K562 (cell line): ENCODE measurements around the gene SERF2. TPM values are rescaled to one million over a fixed set of nuclear protein-coding genes. Genes with fewer than 3 reads are reported as not detected.

Experiments
- GABPB1 ChIP-seq: sonication (generic); formaldehyde crosslinking; IDR thresholded peaks from 2 replicates; pipeline ENCODE4 v1.8.0; 2022; ENCODE audit warnings: mild to moderate bottlenecking, missing genetic modification reagents
- HDAC2 ChIP-seq: fragments of 450-650 bp; IDR thresholded peaks from 2 replicates; pipeline ENCODE4 v1.6.1; 2016; ENCODE audit warnings: mild to moderate bottlenecking
- HDAC6 ChIP-seq: IDR thresholded peaks from 2 replicates; pipeline ENCODE4 v1.6.1; 2012; ENCODE audit warnings: low read depth, mild to moderate bottlenecking, control low read depth, inconsistent platforms, low read length, moderate library complexity
- NFE2L1 ChIP-seq: fragments of 450-650 bp; IDR thresholded peaks from 2 replicates; pipeline ENCODE4 v1.6.1; 2016; ENCODE audit warnings: missing genetic modification characterization, low read depth, mild to moderate bottlenecking, missing compliant biosample characterization, moderate library complexity, borderline replicate concordance
- THRAP3 ChIP-seq: fragments of 450-650 bp; IDR thresholded peaks from 2 replicates; pipeline ENCODE4 v1.6.1; 2016; ENCODE audit warnings: mild to moderate bottlenecking, inconsistent platforms, borderline replicate concordance
- ZKSCAN8 ChIP-seq: fragments of 200-800 bp; sonication (Bioruptor generic); IDR thresholded peaks from 2 replicates; pipeline ENCODE4 v1.6.1; 2016; ENCODE audit warnings: missing genetic modification characterization, missing compliant biosample characterization
- polyA plus RNA-seq, 8 experiments: library from polyadenylated mRNA; depleted of rRNA in 4 of 8; stranded (reverse) in 5 of 8; unstranded in 3 of 8; fragments of >200 nt; fragmentation: Nextera tagmentation in 2 of 8; fragmentation: Illumina TruSeq in 1 of 8; extraction: Ambion mirVana in 2 of 8; extraction: Trizol in 1 of 8; gene quantifications; 2 replicates each; pipeline versions ENCODE4 v1.2.1 to v1.2.3, GENCODE V29; 2011 to 2014; ENCODE audit warnings: inconsistent platforms in 1 of 8, missing spikeins in 1 of 8
- total RNA-seq, 7 experiments: library from RNA; depleted of rRNA in 6 of 7; stranded (reverse); fragments of >200 nt in 6 of 7; fragmentation: Illumina TruSeq in 2 of 7; extraction: Trizol in 2 of 7; gene quantifications; 2 replicates each; pipeline versions ENCODE4 v1.2.1 to v1.2.3, GENCODE V29; 2011 to 2021; ENCODE audit warnings: low replicate concordance in 1 of 7
- TF ChIP-seq, protein P1 (sequence below): sonication (generic); formaldehyde crosslinking; IDR thresholded peaks from 2 replicates; pipeline ENCODE4 v1.8.1; 2023; ENCODE audit warnings: mild to moderate bottlenecking, missing genetic modification reagents
- TF ChIP-seq, protein P2 (sequence below): sonication (generic); formaldehyde crosslinking; IDR thresholded peaks from 2 replicates; pipeline ENCODE4 v1.8.0; 2023; ENCODE audit warnings: mild to moderate bottlenecking, missing genetic modification reagents
- TF ChIP-seq, protein P3 (sequence below): fragments of 450-650 bp; IDR thresholded peaks from 2 replicates; pipeline ENCODE4 v1.6.1; 2014; ENCODE audit warnings: low read depth, mild to moderate bottlenecking, moderate library complexity, borderline replicate concordance
- TF ChIP-seq, protein P4 (sequence below): fragments of 250-450 bp; sonication (Bioruptor Pico); IDR thresholded peaks from 2 replicates; pipeline ENCODE4 v1.5.0; 2022; ENCODE audit warnings: mild to moderate bottlenecking
- TF ChIP-seq, protein P5 (sequence below): conservative IDR thresholded peaks from 2 replicates; pipeline ENCODE4 v1.6.1; 2011; ENCODE audit warnings: low read depth, mild to moderate bottlenecking, low read length; ENCODE audit not compliant: control insufficient read depth

SERF2 gene
- total and polyA plus RNA-seq, 9 of the 15 experiments (the other 6 are each of a cell fraction or from before 2014, with no cell fraction given): 497 to 3,360 (median 867) TPM

DNA sequence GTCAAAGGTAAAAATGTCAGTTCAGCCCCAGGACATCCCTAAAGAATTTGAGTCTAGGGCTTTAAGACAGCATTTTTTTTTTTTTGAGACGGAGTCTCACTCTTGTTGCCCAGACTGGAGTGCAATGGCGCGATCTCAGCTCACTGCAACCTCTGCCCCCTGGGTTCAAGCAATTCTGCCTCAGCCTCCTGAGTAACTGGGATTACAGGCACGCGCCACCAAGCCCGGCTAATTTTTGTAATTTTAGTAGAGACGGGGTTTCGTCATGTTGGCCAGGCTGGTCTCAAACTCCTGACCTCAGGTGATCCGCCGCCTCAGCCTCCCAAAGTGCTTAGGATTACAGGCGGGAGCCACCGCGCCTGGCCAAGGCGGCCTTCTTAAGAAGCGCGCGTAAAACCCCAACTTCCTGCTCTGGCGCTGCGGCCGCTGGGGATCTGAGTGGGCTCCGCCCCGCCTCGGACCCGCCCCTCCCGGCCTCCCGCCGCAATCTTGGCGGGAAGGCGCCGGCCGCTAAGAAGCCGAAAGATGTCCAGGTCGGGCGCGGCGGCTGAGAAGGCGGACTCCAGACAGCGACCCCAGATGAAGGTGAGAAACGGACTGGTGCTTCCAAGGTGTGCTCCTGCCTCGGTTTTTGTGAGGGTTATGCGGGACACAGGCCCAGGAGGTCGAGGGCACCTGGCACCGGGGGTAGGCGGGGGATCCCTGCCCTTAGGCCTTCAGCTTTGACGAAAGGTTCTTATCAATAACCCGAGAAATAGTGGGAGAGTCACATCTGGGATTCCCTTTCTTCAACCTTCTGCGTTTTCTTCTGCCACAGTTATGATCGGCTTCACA lies 34.6 kb downstream of the SERF2 start, which contains the start of gene WDR76 (continued):
- 0 out of 2 replicates have a peak, but pooled peaks have one; percentile 37 for TF ChIP-seq ZKSCAN8 (CRISPR knock-in tag)
- TF ChIP-seq, protein P1, sequence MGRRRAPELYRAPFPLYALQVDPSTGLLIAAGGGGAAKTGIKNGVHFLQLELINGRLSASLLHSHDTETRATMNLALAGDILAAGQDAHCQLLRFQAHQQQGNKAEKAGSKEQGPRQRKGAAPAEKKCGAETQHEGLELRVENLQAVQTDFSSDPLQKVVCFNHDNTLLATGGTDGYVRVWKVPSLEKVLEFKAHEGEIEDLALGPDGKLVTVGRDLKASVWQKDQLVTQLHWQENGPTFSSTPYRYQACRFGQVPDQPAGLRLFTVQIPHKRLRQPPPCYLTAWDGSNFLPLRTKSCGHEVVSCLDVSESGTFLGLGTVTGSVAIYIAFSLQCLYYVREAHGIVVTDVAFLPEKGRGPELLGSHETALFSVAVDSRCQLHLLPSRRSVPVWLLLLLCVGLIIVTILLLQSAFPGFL (CRISPR knock-in tag): peak; percentile 84; the same call in 1 of the 2 replicates
- no peak for TF ChIP-seq NFE2L1 (tag)
- TF ChIP-seq, protein P2, sequence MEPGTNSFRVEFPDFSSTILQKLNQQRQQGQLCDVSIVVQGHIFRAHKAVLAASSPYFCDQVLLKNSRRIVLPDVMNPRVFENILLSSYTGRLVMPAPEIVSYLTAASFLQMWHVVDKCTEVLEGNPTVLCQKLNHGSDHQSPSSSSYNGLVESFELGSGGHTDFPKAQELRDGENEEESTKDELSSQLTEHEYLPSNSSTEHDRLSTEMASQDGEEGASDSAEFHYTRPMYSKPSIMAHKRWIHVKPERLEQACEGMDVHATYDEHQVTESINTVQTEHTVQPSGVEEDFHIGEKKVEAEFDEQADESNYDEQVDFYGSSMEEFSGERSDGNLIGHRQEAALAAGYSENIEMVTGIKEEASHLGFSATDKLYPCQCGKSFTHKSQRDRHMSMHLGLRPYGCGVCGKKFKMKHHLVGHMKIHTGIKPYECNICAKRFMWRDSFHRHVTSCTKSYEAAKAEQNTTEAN (CRISPR knock-in tag): peak; percentile 88; the same call in 1 of the 2 replicates
- TF ChIP-seq HDAC2: 0 out of 2 replicates have a peak, but pooled peaks have one; percentile 19
- TF ChIP-seq, protein P3, sequence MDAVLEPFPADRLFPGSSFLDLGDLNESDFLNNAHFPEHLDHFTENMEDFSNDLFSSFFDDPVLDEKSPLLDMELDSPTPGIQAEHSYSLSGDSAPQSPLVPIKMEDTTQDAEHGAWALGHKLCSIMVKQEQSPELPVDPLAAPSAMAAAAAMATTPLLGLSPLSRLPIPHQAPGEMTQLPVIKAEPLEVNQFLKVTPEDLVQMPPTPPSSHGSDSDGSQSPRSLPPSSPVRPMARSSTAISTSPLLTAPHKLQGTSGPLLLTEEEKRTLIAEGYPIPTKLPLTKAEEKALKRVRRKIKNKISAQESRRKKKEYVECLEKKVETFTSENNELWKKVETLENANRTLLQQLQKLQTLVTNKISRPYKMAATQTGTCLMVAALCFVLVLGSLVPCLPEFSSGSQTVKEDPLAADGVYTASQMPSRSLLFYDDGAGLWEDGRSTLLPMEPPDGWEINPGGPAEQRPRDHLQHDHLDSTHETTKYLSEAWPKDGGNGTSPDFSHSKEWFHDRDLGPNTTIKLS: no peak; the same call in 1 of the 2 replicates
- TF ChIP-seq, protein P4, sequence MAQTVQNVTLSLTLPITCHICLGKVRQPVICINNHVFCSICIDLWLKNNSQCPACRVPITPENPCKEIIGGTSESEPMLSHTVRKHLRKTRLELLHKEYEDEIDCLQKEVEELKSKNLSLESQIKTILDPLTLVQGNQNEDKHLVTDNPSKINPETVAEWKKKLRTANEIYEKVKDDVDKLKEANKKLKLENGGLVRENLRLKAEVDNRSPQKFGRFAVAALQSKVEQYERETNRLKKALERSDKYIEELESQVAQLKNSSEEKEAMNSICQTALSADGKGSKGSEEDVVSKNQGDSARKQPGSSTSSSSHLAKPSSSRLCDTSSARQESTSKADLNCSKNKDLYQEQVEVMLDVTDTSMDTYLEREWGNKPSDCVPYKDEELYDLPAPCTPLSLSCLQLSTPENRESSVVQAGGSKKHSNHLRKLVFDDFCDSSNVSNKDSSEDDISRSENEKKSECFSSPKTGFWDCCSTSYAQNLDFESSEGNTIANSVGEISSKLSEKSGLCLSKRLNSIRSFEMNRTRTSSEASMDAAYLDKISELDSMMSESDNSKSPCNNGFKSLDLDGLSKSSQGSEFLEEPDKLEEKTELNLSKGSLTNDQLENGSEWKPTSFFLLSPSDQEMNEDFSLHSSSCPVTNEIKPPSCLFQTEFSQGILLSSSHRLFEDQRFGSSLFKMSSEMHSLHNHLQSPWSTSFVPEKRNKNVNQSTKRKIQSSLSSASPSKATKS (CRISPR knock-in tag): no peak
- no peak for TF ChIP-seq THRAP3
- no peak for TF ChIP-seq HDAC6
- peak; percentile 73 for TF ChIP-seq GABPB1 (CRISPR knock-in tag)
- TF ChIP-seq, protein P5, sequence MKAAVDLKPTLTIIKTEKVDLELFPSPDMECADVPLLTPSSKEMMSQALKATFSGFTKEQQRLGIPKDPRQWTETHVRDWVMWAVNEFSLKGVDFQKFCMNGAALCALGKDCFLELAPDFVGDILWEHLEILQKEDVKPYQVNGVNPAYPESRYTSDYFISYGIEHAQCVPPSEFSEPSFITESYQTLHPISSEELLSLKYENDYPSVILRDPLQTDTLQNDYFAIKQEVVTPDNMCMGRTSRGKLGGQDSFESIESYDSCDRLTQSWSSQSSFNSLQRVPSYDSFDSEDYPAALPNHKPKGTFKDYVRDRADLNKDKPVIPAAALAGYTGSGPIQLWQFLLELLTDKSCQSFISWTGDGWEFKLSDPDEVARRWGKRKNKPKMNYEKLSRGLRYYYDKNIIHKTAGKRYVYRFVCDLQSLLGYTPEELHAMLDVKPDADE: 0 out of 2 replicates have a peak, but pooled peaks have one; percentile 51
